Measurements from ENCODE around the gene KRT4.

The KRT4 gene

GRCh38 chr12:52826611-52827498, 12.9 kb upstream of the KRT4 start:
- Mint-ChIP-seq H3K27ac (no peak overlapping the region), H3K4me3 (no peak overlapping the region), H3K9me3 (no peaks in the 10 kb centered on the region), H3K36me3 (ENCODE audit: low read depth) (no peaks in the 10 kb centered on the region), H3K27me3 (ENCODE audit: low read depth, poor library complexity) (peaks cover 36% of the 10 kb centered on the region), H3K4me1 (peaks cover 3% of the 10 kb centered on the region)
- no peak for DNase-seq
- no peak for TF ChIP-seq CTCF (IDR thresholded peaks at IDR 0.05)

GRCh38 chr12:52825961-52826360, 12.0 kb upstream of the KRT4 start:
- Mint-ChIP-seq H3K9me3 (no peaks in the 10 kb centered on the region), H3K36me3 (ENCODE audit: low read depth) (no peaks in the 10 kb centered on the region), H3K27ac (no peak overlapping the region), H3K4me3 (no peak overlapping the region), H3K4me1 (peaks cover 12% of the 10 kb centered on the region), H3K27me3 (ENCODE audit: low read depth, poor library complexity) (peaks cover 36% of the 10 kb centered on the region)
- no peak for DNase-seq
- TF ChIP-seq CTCF (IDR thresholded peaks at IDR 0.05): no peak

DNA sequence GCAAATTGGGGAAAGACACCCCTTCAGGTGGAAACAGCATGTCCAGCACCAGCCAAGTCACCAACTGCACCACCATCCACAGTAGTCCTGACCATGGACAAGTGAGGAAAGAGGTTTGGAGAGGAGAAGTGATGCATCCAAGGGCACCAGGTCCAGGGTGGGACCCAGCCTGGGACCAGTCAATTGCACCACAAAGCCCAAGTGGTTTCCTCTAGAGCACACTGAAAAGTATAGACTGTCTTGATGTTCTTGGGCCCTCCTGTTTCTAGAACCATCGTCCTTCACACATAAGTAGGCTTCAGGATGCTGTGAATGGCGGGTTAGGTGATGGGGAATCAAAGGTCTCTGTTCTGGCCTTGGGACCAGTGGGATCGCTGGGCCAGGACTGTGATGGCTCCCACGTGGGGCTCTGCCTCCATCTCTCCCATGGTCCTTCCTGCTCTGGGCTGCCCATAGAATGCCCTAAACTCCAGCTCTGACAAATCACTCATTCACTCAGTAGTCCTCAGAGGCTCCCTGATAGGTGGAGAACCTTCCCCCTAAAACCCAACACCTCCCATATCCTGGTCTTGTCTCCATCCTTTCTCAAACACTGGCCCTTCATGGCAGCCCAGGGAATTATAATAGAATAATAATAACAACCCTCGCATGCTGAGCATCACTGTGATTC, 11.0 kb upstream of the KRT4 start:
- Mint-ChIP-seq H3K4me3 (no peak overlapping the region), H3K27ac (no peak overlapping the region), H3K4me1 (peaks cover 22% of the 10 kb centered on the region), H3K27me3 (ENCODE audit: low read depth, poor library complexity) (peaks cover 36% of the 10 kb centered on the region), H3K36me3 (ENCODE audit: low read depth) (no peaks in the 10 kb centered on the region), H3K9me3 (no peaks in the 10 kb centered on the region)
- TF ChIP-seq CTCF (IDR thresholded peaks at IDR 0.05): no peak
- no peak for DNase-seq

DNA sequence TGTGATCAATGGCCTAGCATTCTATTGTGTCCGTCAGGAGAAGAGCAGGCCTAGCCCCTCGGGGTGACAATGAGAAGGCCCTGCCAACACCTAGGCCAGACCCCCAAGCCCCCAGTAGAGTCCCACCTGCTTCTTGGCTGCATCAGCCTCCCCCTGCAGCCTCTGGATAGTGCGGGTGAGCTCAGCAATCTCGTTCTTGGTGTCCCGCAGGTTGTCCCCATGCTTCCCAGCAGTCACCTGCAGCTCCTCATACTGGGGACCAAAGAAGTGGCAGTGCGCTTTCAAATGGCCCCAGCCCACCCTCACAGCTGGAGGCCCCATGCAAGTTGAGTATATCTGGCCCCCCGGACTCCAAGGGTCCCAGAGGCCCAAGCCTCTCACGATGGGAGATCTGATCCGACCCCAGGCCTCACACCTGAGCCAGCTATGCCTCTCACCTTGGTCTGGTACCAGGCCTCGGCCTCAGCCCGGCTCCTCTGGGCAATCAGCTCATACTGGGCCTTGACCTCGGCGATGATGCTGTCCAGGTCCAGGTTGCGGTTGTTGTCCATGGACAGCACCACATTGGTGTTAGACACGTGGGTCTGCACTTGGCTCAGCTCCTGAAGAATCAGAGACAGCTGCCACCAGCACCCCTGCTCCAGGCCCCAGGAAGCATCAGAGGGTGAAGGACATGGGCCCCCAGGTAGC, 10.0 kb upstream of the KRT4 start:
- no peak for DNase-seq
- H3K4me1 Mint-ChIP-seq: peaks cover 22% of the 10 kb centered on the region
- H3K27ac Mint-ChIP-seq: no peak overlapping the region
- H3K36me3 Mint-ChIP-seq (ENCODE audit: low read depth): no peaks in the 10 kb centered on the region
- H3K4me3 Mint-ChIP-seq: no peak overlapping the region
- no peaks in the 10 kb centered on the region for H3K9me3 Mint-ChIP-seq
- peaks cover 37% of the 10 kb centered on the region for H3K27me3 Mint-ChIP-seq (ENCODE audit: low read depth, poor library complexity)
- TF ChIP-seq CTCF (IDR thresholded peaks at IDR 0.05): no peak

DNA sequence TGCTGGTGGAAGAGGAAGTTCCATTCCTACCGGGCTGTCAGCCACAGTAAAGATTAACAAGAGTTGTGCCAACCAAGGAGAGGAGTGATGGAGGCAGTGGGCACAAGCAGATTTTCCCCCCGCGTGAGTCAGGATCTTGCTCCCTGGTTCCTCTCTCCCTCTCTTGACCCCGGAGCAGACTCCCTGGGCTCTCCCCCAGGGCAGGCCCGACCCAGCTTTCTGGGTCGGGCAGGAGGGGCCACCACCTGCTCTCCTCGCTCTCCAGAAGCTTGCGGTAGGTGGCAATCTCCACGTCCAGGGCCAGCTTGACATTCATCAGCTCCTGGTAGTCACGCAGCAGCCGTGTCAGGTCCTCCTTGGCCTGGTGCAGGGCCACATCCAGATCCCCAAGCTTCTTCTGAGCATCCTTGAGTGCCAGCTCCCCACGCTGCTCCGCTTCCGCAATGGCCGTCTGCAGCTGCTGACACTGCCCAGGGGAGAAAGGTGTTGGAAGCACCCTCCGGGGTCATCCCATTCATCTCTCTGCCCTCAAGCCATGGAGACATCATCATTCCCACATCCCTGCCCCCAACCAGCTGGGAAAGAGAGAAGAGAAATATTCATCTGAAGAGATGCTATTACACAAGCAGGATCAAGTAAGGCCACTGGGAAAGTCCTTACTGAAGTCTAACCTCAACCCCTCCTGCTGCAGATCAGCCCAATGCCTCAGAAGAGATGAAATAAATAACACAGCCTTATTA, 9.0 kb upstream of the KRT4 start:
- H3K4me3 Mint-ChIP-seq: no peak overlapping the region
- H3K4me1 Mint-ChIP-seq: peaks cover 31% of the 10 kb centered on the region
- H3K36me3 Mint-ChIP-seq (ENCODE audit: low read depth): no peaks in the 10 kb centered on the region
- no peak for TF ChIP-seq CTCF (IDR thresholded peaks at IDR 0.05)
- no peak overlapping the region for H3K27ac Mint-ChIP-seq
- no peak for DNase-seq
- peaks cover 37% of the 10 kb centered on the region for H3K27me3 Mint-ChIP-seq (ENCODE audit: low read depth, poor library complexity)
- H3K9me3 Mint-ChIP-seq: no peaks in the 10 kb centered on the region

All from nephron progenitor cell (in vitro differentiated cells).